Trophoblast cell (in vitro differentiated cells and primary cell): ENCODE data around the gene DUSP7.
A peak's percentile ranks its signal among the peaks of the same experiment; 100 is the strongest.

Experiments
- DNase-seq, 2 donors: peaks; one replicate each; pipeline ENCODE4 v3.0.0-alpha.2; 2016
- H2AFZ ChIP-seq: 2 replicates; pipeline ENCODE4 v1.6.1; 2013; ENCODE audit warnings: low read length, moderate library complexity, mild to moderate bottlenecking; ENCODE audit not compliant: insufficient read depth, poor library complexity
- H2AK5ac ChIP-seq: 2 replicates; pipeline ENCODE4 v1.6.1; 2013; ENCODE audit warnings: mild to moderate bottlenecking, low read length
- H2BK120ac ChIP-seq: 2 replicates; pipeline ENCODE4 v1.6.1; 2013; ENCODE audit warnings: low read length, mild to moderate bottlenecking, moderate library complexity; ENCODE audit not compliant: insufficient read depth, poor library complexity
- H2BK12ac ChIP-seq: 2 replicates; pipeline ENCODE4 v1.6.1; 2013; ENCODE audit warnings: mild to moderate bottlenecking, low read length, moderate library complexity
- H2BK5ac ChIP-seq: 2 replicates; pipeline ENCODE4 v1.6.1; 2013; ENCODE audit warnings: low read length, low read depth, moderate library complexity, mild to moderate bottlenecking; ENCODE audit not compliant: poor library complexity
- H3K14ac ChIP-seq: 2 replicates; pipeline ENCODE4 v1.6.1; 2013; ENCODE audit warnings: mild to moderate bottlenecking, low read length
- H3K18ac ChIP-seq: 2 replicates; pipeline ENCODE4 v1.6.1; 2013; ENCODE audit warnings: mild to moderate bottlenecking, low read length
- H3K23ac ChIP-seq: 2 replicates; pipeline ENCODE4 v1.6.1; 2013; ENCODE audit warnings: low read length
- H3K27ac ChIP-seq: 2 replicates; pipeline ENCODE4 v1.5.1; 2013; ENCODE audit warnings: low read depth, mild to moderate bottlenecking, inconsistent platforms, low read length, moderate library complexity
- H3K27me3 ChIP-seq: 2 replicates; pipeline ENCODE4 v1.6.1; 2013; ENCODE audit warnings: inconsistent platforms, mild to moderate bottlenecking, low read length, moderate library complexity; ENCODE audit not compliant: insufficient read depth
- H3K36me3 ChIP-seq, 2 experiments: 1 replicate in 1 of 2; 2 replicates in 1 of 2; pipeline ENCODE4 v1.6.1; 2013; ENCODE audit warnings: low read length in 2 of 2, mild to moderate bottlenecking in 2 of 2, moderate library complexity in 1 of 2; ENCODE audit not compliant: insufficient read depth in 2 of 2, control insufficient read depth in 1 of 2
- H3K4ac ChIP-seq: 2 replicates; pipeline ENCODE4 v1.6.1; 2013; ENCODE audit warnings: low read depth, mild to moderate bottlenecking, low read length, moderate library complexity
- H3K4me1 ChIP-seq, 2 experiments: 1 replicate in 1 of 2; 2 replicates in 1 of 2; pipeline ENCODE4 v1.6.1; 2013; ENCODE audit warnings: low read length in 2 of 2, mild to moderate bottlenecking in 2 of 2, moderate library complexity in 1 of 2; ENCODE audit not compliant: insufficient read depth in 2 of 2, control insufficient read depth in 1 of 2
- H3K4me2 ChIP-seq: 2 replicates; pipeline ENCODE4 v1.6.1; 2013; ENCODE audit warnings: inconsistent platforms, mild to moderate bottlenecking, low read length, moderate library complexity
- H3K4me3 ChIP-seq: 2 replicates; pipeline ENCODE4 v1.5.1; 2013; ENCODE audit warnings: mild to moderate bottlenecking, low read depth, low read length, inconsistent platforms
- H3K79me1 ChIP-seq: one replicate; pipeline ENCODE4 v1.6.1; 2013; ENCODE audit warnings: low read length
- H3K79me2 ChIP-seq: 2 replicates; pipeline ENCODE4 v1.6.1; 2013; ENCODE audit warnings: low read length, mild to moderate bottlenecking; ENCODE audit not compliant: control insufficient read depth, insufficient read depth, poor library complexity
- H3K9ac ChIP-seq: 2 replicates; pipeline ENCODE4 v1.6.1; 2013; ENCODE audit warnings: mild to moderate bottlenecking, low read length
- H3K9me3 ChIP-seq: 2 replicates; pipeline ENCODE4 v1.6.1; 2013; ENCODE audit warnings: low read depth, mild to moderate bottlenecking, control low read depth, inconsistent platforms, low read length; ENCODE audit not compliant: insufficient read depth
- H4K12ac ChIP-seq: 2 replicates; pipeline ENCODE4 v1.6.1; 2013; ENCODE audit warnings: low read depth, mild to moderate bottlenecking, low read length, moderate library complexity
- H4K8ac ChIP-seq: 2 replicates; pipeline ENCODE4 v1.6.1; 2013; ENCODE audit warnings: low read depth, mild to moderate bottlenecking, low read length, moderate library complexity
- H4K91ac ChIP-seq: one replicate; pipeline ENCODE4 v1.6.1; 2013; ENCODE audit warnings: low read depth, mild to moderate bottlenecking, low read length, moderate library complexity
- WGBS: extraction: QIAGEN DNeasy Blood & Tissue Kit; methylation state at CpG from one replicate; pipeline ENCODE4 v1.1.7; 2013; ENCODE audit warnings: missing lambda C conversion rate; ENCODE audit not compliant: insufficient read length, insufficient coverage; ENCODE audit errors: extremely low coverage; 5-methylcytosine and 5-hydroxymethylcytosine counted together

Gene DUSP7

GRCh38 chr3:52097851-52098507 lies 41.6 kb upstream of the DUSP7 start:
- Histone ChIP-seq H3K14ac (no peak overlapping the region), H2AK5ac (no peak overlapping the region), H4K8ac (no peak overlapping the region), H3K4me3 (no peak overlapping the region), H3K27ac (no peak overlapping the region), H4K12ac (no peak overlapping the region), H4K91ac (no peak overlapping the region), H2AFZ (no peak overlapping the region), H3K23ac (no peak overlapping the region), H2BK5ac (no peak overlapping the region), H3K79me2 (no peaks in the 10 kb centered on the region), H3K79me1 (no peaks in the 10 kb centered on the region), H3K36me3 (peaks cover 19 to 20% of the 10 kb centered on the region in 2 experiments), H3K4me1 (peaks cover 13 to 18% of the 10 kb centered on the region in 2 experiments), H3K4ac (no peak overlapping the region), H3K18ac (no peak overlapping the region), H2BK12ac (no peak overlapping the region), H3K9ac (no peak overlapping the region), H3K27me3 (no peaks in the 10 kb centered on the region), H2BK120ac (no peak overlapping the region), H3K9me3 (no peaks in the 10 kb centered on the region), H3K4me2 (no peak overlapping the region)
- WGBS: no CpG with 5 or more reads among the region's 2 CpGs
- peak in 1 of 2 donors; percentile 54 for DNase-seq

GRCh38 chr3:52095990-52096775 lies 39.8 kb upstream of the DUSP7 start:
- no peak overlapping the region for H2AFZ ChIP-seq
- H3K4me3 ChIP-seq: no peak overlapping the region
- no peak overlapping the region for H3K14ac ChIP-seq
- H3K9ac ChIP-seq: no peak overlapping the region
- H3K79me1 ChIP-seq: no peaks in the 10 kb centered on the region
- H4K12ac ChIP-seq: no peak overlapping the region
- H3K27me3 ChIP-seq: no peaks in the 10 kb centered on the region
- no peak overlapping the region for H4K8ac ChIP-seq
- DNase-seq: no peak
- H3K4me2 ChIP-seq: no peak overlapping the region
- H3K36me3 ChIP-seq: peaks cover 20 to 22% of the 10 kb centered on the region in 2 experiments
- WGBS: no CpG with 5 or more reads among the region's 8 CpGs
- no peak overlapping the region for H4K91ac ChIP-seq
- peaks cover 20 to 25% of the 10 kb centered on the region in 2 experiments for H3K4me1 ChIP-seq
- no peaks in the 10 kb centered on the region for H3K79me2 ChIP-seq
- H3K27ac ChIP-seq: no peak overlapping the region
- no peak overlapping the region for H3K4ac ChIP-seq
- H3K18ac ChIP-seq: no peak overlapping the region
- no peak overlapping the region for H2AK5ac ChIP-seq
- no peak overlapping the region for H2BK120ac ChIP-seq
- no peak overlapping the region for H2BK12ac ChIP-seq
- no peak overlapping the region for H3K23ac ChIP-seq
- H3K9me3 ChIP-seq: peaks cover 3% of the 10 kb centered on the region
- no peak overlapping the region for H2BK5ac ChIP-seq

GRCh38 chr3:52094571-52095485 lies 38.5 kb upstream of the DUSP7 start:
- H2AFZ ChIP-seq: no peak overlapping the region
- no peak for DNase-seq
- H3K36me3 ChIP-seq: peaks cover 20 to 22% of the 10 kb centered on the region in 2 experiments
- H2BK12ac ChIP-seq: no peak overlapping the region
- no peak overlapping the region for H3K18ac ChIP-seq
- H3K79me2 ChIP-seq: no peaks in the 10 kb centered on the region
- peaks cover 8% of the 10 kb centered on the region for H3K79me1 ChIP-seq
- H3K4me2 ChIP-seq: no peak overlapping the region
- H4K8ac ChIP-seq: no peak overlapping the region
- peaks cover 33 to 37% of the 10 kb centered on the region in 2 experiments for H3K4me1 ChIP-seq
- no peak overlapping the region for H3K9ac ChIP-seq
- no peaks in the 10 kb centered on the region for H3K27me3 ChIP-seq
- H3K4ac ChIP-seq: no peak overlapping the region
- no peak overlapping the region for H2AK5ac ChIP-seq
- H4K91ac ChIP-seq: no peak overlapping the region
- no CpG with 5 or more reads among the region's 11 CpGs for WGBS
- H3K23ac ChIP-seq: no peak overlapping the region
- no peak overlapping the region for H3K14ac ChIP-seq
- no peak overlapping the region for H2BK5ac ChIP-seq
- H2BK120ac ChIP-seq: no peak overlapping the region
- H4K12ac ChIP-seq: no peak overlapping the region
- H3K27ac ChIP-seq: no peak overlapping the region
- no peak overlapping the region for H3K4me3 ChIP-seq
- H3K9me3 ChIP-seq: peaks cover 3% of the 10 kb centered on the region

- Histone ChIP-seq H3K4ac (no peak overlapping the region), H3K14ac (peak overlapping the region; percentile 16), H4K8ac (no peak overlapping the region), H3K27me3 (no peaks in the 10 kb centered on the region), H3K4me2 (no peak overlapping the region), H3K9ac (no peak overlapping the region), H3K4me1 (peaks cover 40 to 45% of the 10 kb centered on the region in 2 experiments), H4K12ac (no peak overlapping the region), H3K9me3 (peaks cover 3% of the 10 kb centered on the region), H2AFZ (no peak overlapping the region), H2BK120ac (no peak overlapping the region), H2BK5ac (no peak overlapping the region), H3K79me2 (peaks cover 3% of the 10 kb centered on the region), H4K91ac (no peak overlapping the region), H3K18ac (no peak overlapping the region), H3K79me1 (peaks cover 9% of the 10 kb centered on the region), H3K4me3 (no peak overlapping the region), H2BK12ac (no peak overlapping the region), H3K23ac (no peak overlapping the region), H3K36me3 (peaks cover 20 to 22% of the 10 kb centered on the region in 2 experiments), H2AK5ac (no peak overlapping the region), H3K27ac (no peak overlapping the region)
- no peak for DNase-seq
- WGBS: no CpG with 5 or more reads among the region's 7 CpGs
Observed at GRCh38 chr3:52093756-52094545, 37.6 kb upstream of the DUSP7 start.
